ENCODE measurements around the gene FAM227A. TPM values are rescaled to one million over a fixed set of nuclear protein-coding genes. Genes with fewer than 3 reads are reported as not detected.

The FAM227A gene
- total RNA-seq, 1 donor from 2014 or later = 5.8 TPM

- DNase-seq (ENCODE audit: low read depth) = peak; percentile 35
- no peaks in the 10 kb centered on the region for H3K36me3 ChIP-seq (ENCODE audit: control insufficient read depth, insufficient read depth, low read length)
- H3K4me3 ChIP-seq (ENCODE audit: low read depth, low read length) = peak within 1 kb of the TSS; percentile 57
- TF ChIP-seq CTCF (IDR thresholded peaks at IDR 0.05; ENCODE audit: insufficient read depth, low read length, poor library complexity, severe bottlenecking) = no peak
- no peaks in the 10 kb centered on the region for H3K27me3 ChIP-seq (ENCODE audit: control insufficient read depth, insufficient read depth, low read length)
Measured at GRCh38 chr22:38569972-38570778, 86.0 kb downstream of the FAM227A start, which contains the start of gene DMC1. TSS of gene DMC1 (minus strand) at chr22:38570183. CDS start at chr22:38568256, 1,927 bp downstream.

- Histone ChIP-seq H3K4me3 (ENCODE audit: low read depth, low read length) (peak overlapping the region; percentile 46), H3K36me3 (ENCODE audit: control insufficient read depth, insufficient read depth, low read length) (no peaks in the 10 kb centered on the region), H3K27me3 (ENCODE audit: control insufficient read depth, insufficient read depth, low read length) (no peaks in the 10 kb centered on the region)
- no peak for TF ChIP-seq CTCF (IDR thresholded peaks at IDR 0.05; ENCODE audit: insufficient read depth, low read length, poor library complexity, severe bottlenecking)
- no peak for DNase-seq (ENCODE audit: low read depth)
Measured at GRCh38 chr22:38569181-38569971, 86.8 kb downstream of the FAM227A start.

- no peak overlapping the region for H3K4me3 ChIP-seq (ENCODE audit: low read depth, low read length)
- no peak for DNase-seq (ENCODE audit: low read depth)
- no peak for TF ChIP-seq CTCF (IDR thresholded peaks at IDR 0.05; ENCODE audit: insufficient read depth, low read length, poor library complexity, severe bottlenecking)
- H3K27me3 ChIP-seq (ENCODE audit: control insufficient read depth, insufficient read depth, low read length) = no peaks in the 10 kb centered on the region
- H3K36me3 ChIP-seq (ENCODE audit: control insufficient read depth, insufficient read depth, low read length) = no peaks in the 10 kb centered on the region
Measured at GRCh38 chr22:38567531-38568285, 88.5 kb downstream of the FAM227A start.

- no peaks in the 10 kb centered on the region for H3K36me3 ChIP-seq (ENCODE audit: control insufficient read depth, insufficient read depth, low read length)
- TF ChIP-seq CTCF (IDR thresholded peaks at IDR 0.05; ENCODE audit: insufficient read depth, low read length, poor library complexity, severe bottlenecking) = no peak
- DNase-seq (ENCODE audit: low read depth) = no peak
- no peak overlapping the region for H3K4me3 ChIP-seq (ENCODE audit: low read depth, low read length)
- H3K27me3 ChIP-seq (ENCODE audit: control insufficient read depth, insufficient read depth, low read length) = no peaks in the 10 kb centered on the region
Measured at GRCh38 chr22:38566726-38567504, 89.3 kb downstream of the FAM227A start.

GRCh38 chr22:38565441-38565840 is 90.8 kb downstream of the FAM227A start:
- Histone ChIP-seq H3K4me3 (ENCODE audit: low read depth, low read length) (no peak overlapping the region), H3K36me3 (ENCODE audit: control insufficient read depth, insufficient read depth, low read length) (no peaks in the 10 kb centered on the region), H3K27me3 (ENCODE audit: control insufficient read depth, insufficient read depth, low read length) (no peaks in the 10 kb centered on the region)
- no peak for DNase-seq (ENCODE audit: low read depth)
- no peak for TF ChIP-seq CTCF (IDR thresholded peaks at IDR 0.05; ENCODE audit: insufficient read depth, low read length, poor library complexity, severe bottlenecking)

All from kidney epithelial cell (primary cell).